Measurements from ENCODE around the gene NSUN6.

- no peak for TF ChIP-seq CTCF (IDR thresholded peaks at IDR 0.05; ENCODE audit: low read depth, low read length, missing input control)
- no peak for TF ChIP-seq TAF1 (conservative IDR thresholded peaks at IDR 0.05)
- TF ChIP-seq MAX (IDR thresholded peaks at IDR 0.05), result no peak
- no peak for TF ChIP-seq GABPA (IDR thresholded peaks at IDR 0.05 in 1 of 2, conservative IDR thresholded peaks at IDR 0.05 in 1 of 2)
- TF ChIP-seq HNF4A (conservative IDR thresholded peaks at IDR 0.05), result no peak
- no peak for TF ChIP-seq EGR1 (IDR thresholded peaks at IDR 0.05; ENCODE audit: low read depth in 2 of 2)
Observed at GRCh38 chr10:18576586-18576985, 74.8 kb downstream of the NSUN6 start.
